Mesendoderm (in vitro differentiated cells): ENCODE results near the gene ACTR6.
"Not testable (repeated sequence)": the region's sequence is repeated elsewhere in the genome, so short reads cannot be mapped to it uniquely, and the experiment has no call there.

ENCODE experiments used
- DNase-seq: peaks from one replicate; pipeline ENCODE4 v3.0.0; 2013
- H2AK5ac ChIP-seq: 2 replicates; pipeline ENCODE4 v1.6.1; 2013; ENCODE audit warnings: low read length, inconsistent platforms
- H2BK120ac ChIP-seq: 2 replicates; pipeline ENCODE4 v1.6.1; 2013; ENCODE audit warnings: low read depth, mild to moderate bottlenecking, low read length, moderate library complexity, mixed read lengths
- H2BK15ac ChIP-seq: replicated peaks from 2 replicates; pipeline ENCODE4 v1.6.1; 2013; ENCODE audit warnings: low read depth, mild to moderate bottlenecking, moderate library complexity
- H2BK5ac ChIP-seq: 2 replicates; pipeline ENCODE4 v1.6.1; 2013; ENCODE audit warnings: low read length, inconsistent platforms
- H3K18ac ChIP-seq: 2 replicates; pipeline ENCODE4 v1.6.1; 2013; ENCODE audit warnings: mild to moderate bottlenecking, low read length, mixed read lengths
- H3K23ac ChIP-seq: one replicate; pipeline ENCODE4 v1.6.1; 2013; ENCODE audit warnings: low read length
- H3K27ac ChIP-seq: 2 replicates; pipeline ENCODE4 v1.5.1; 2013; ENCODE audit warnings: low read depth, mild to moderate bottlenecking, inconsistent platforms, low read length, moderate library complexity
- H3K27me3 ChIP-seq: 2 replicates; pipeline ENCODE4 v1.6.1; 2013; ENCODE audit warnings: low read length, control low read depth, mild to moderate bottlenecking, inconsistent platforms; ENCODE audit not compliant: insufficient read depth, poor library complexity
- H3K36me3 ChIP-seq: 2 replicates; pipeline ENCODE4 v1.6.1; 2013; ENCODE audit warnings: low read length, inconsistent platforms; ENCODE audit not compliant: control insufficient read depth, insufficient read depth
- H3K4ac ChIP-seq: one replicate; pipeline ENCODE4 v1.6.1; 2013; ENCODE audit warnings: low read depth, mild to moderate bottlenecking, low read length, moderate library complexity
- H3K4me1 ChIP-seq: 2 replicates; pipeline ENCODE4 v1.6.1; 2013; ENCODE audit warnings: low read depth, low read length, inconsistent platforms; ENCODE audit not compliant: control insufficient read depth
- H3K4me2 ChIP-seq: 2 replicates; pipeline ENCODE4 v1.6.1; 2013; ENCODE audit warnings: low read length
- H3K4me3 ChIP-seq: 2 replicates; pipeline ENCODE4 v1.5.1; 2013; ENCODE audit warnings: mild to moderate bottlenecking, low read length
- H3K56ac ChIP-seq: one replicate; pipeline ENCODE4 v1.6.1; 2013; ENCODE audit warnings: low read length
- H3K79me1 ChIP-seq: 2 replicates; pipeline ENCODE4 v1.6.1; 2013; ENCODE audit warnings: low read length, inconsistent platforms
- H3K79me2 ChIP-seq: 2 replicates; pipeline ENCODE4 v1.6.1; 2013; ENCODE audit warnings: mild to moderate bottlenecking, low read length; ENCODE audit not compliant: control insufficient read depth, insufficient read depth
- H3K9ac ChIP-seq: 2 replicates; pipeline ENCODE4 v1.6.1; 2013; ENCODE audit warnings: low read length, inconsistent platforms
- H4K5ac ChIP-seq: one replicate; pipeline ENCODE4 v1.6.1; 2013; ENCODE audit warnings: low read length
- H4K8ac ChIP-seq: one replicate; pipeline ENCODE4 v1.6.1; 2013; ENCODE audit warnings: low read depth, mild to moderate bottlenecking, control low read depth, low read length, moderate library complexity
- WGBS: extraction: QIAGEN DNeasy Blood & Tissue Kit; methylation state at CpG from one replicate; pipeline ENCODE4 v1.1.7; 2013; ENCODE audit warnings: low lambda C conversion rate, missing lambda C conversion rate; ENCODE audit not compliant: insufficient coverage; ENCODE audit errors: extremely low coverage; 5-methylcytosine and 5-hydroxymethylcytosine counted together

ACTR6 gene

DNA sequence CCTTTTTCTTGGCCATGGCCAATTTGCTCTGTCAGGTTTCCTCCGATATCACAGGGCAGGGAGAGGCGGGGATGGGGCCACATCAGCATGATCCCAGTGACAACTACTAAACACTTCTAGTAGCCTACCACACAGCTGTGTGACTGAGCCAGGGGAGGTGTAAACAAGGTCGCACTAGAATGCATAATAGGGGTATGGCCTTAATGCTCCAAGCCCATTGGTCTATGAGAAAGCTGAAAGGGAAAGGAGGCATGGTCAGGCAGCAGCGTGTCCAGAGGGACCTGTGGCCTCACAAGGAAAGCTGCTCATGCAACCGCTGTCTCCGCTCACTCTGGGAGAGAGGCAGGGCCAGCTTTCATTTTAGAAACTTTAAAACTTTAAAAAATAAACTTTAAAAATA is 27.5 kb upstream of the ACTR6 start:
- Histone ChIP-seq H3K4me3 (no peak overlapping the region), H3K79me2 (no peaks in the 10 kb centered on the region), H3K27ac (no peak overlapping the region), H3K4ac (no peak overlapping the region), H3K27me3 (no peaks in the 10 kb centered on the region), H3K56ac (no peak overlapping the region), H2BK5ac (no peak overlapping the region), H3K4me1 (no peaks in the 10 kb centered on the region), H2BK120ac (no peak overlapping the region), H2AK5ac (no peak overlapping the region), H4K5ac (no peak overlapping the region), H3K23ac (no peak overlapping the region), H3K36me3 (no peaks in the 10 kb centered on the region), H2BK15ac (no peak overlapping the region), H3K9ac (no peak overlapping the region), H3K18ac (no peak overlapping the region), H3K4me2 (no peak overlapping the region), H4K8ac (no peak overlapping the region), H3K79me1 (no peaks in the 10 kb centered on the region)
- no CpG with 5 or more reads among the region's 6 CpGs for WGBS
- peak; percentile 15 for DNase-seq

DNA sequence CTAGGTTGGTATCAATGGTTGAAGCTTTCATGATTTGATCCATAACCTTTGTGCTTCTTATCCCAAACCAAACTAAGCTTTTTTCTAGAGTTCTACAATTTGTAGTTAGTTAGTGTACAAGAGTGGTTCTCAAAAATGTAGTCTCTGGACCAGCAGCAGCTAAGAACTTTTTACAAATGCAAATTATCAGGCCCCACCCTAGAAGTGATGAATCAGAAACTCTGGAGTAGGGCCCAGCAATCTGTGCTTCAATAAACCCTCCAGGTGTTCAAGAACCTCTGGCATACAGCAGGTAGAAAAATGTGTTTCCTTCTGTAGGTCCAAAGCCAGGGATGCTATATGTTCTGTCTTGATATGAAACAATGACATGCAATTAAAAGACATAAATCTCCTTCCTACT is 26.1 kb upstream of the ACTR6 start:
- Histone ChIP-seq H3K4me3 (no peak overlapping the region), H2AK5ac (no peak overlapping the region), H3K4me2 (no peak overlapping the region), H3K9ac (no peak overlapping the region), H3K4me1 (no peaks in the 10 kb centered on the region), H3K79me1 (no peaks in the 10 kb centered on the region), H3K36me3 (no peaks in the 10 kb centered on the region), H3K79me2 (no peaks in the 10 kb centered on the region), H3K18ac (no peak overlapping the region), H3K27ac (no peak overlapping the region), H3K23ac (no peak overlapping the region), H3K27me3 (no peaks in the 10 kb centered on the region), H3K56ac (no peak overlapping the region), H2BK120ac (no peak overlapping the region), H2BK5ac (no peak overlapping the region), H4K5ac (no peak overlapping the region), H4K8ac (no peak overlapping the region), H3K4ac (no peak overlapping the region), H2BK15ac (no peak overlapping the region)
- no peak for DNase-seq

DNA sequence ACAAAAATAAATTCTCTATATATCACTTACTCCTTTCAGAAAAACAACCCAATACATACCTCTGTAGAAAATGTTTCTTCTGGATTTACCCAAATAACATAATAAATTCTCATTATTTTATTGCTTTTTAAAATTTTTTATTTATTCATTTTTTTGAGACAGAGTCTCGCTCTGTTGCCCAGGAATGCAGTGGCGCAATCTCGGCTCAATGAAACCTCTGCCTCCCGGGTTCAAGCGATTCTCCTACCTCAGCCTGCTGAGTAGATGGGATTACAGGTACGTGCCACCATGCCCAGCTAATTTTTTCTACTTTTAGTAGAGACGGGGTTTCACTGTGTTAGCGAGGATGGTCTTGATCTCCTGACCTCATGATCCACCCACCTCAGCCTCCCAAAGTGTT is 24.1 kb upstream of the ACTR6 start:
- not testable (repeated sequence) for H2BK5ac ChIP-seq, H2AK5ac ChIP-seq, H3K79me2 ChIP-seq, H3K56ac ChIP-seq, H3K4me2 ChIP-seq, H3K79me1 ChIP-seq, H3K4me3 ChIP-seq, H4K5ac ChIP-seq, H3K27me3 ChIP-seq, H3K9ac ChIP-seq, H2BK120ac ChIP-seq, DNase-seq, H3K4me1 ChIP-seq, H3K18ac ChIP-seq, H3K36me3 ChIP-seq, H3K27ac ChIP-seq, H3K4ac ChIP-seq, H4K8ac ChIP-seq, H3K23ac ChIP-seq, H2BK15ac ChIP-seq
- no CpG with 5 or more reads among the region's 8 CpGs for WGBS

DNA sequence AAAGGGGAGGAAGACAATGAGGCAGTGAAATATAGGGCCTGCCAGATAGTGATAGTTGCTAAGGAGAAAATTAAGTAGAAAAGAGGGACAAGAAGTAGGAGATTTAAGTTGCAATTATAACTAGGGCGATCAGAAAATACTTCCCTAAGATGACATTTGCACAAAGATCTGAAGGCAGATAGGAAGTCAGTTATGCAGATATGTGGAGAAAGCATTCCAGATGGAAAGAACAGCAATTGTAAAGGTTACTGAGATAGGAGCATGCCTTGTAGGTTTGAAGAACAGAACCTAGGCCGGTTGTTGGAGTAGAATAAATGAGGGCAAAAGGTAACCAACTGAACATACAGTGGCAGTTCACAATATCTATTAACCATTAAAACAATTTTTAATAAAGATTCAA is 21.4 kb upstream of the ACTR6 start:
- Histone ChIP-seq H4K5ac (no peak overlapping the region), H2BK15ac (no peak overlapping the region), H3K4me1 (no peaks in the 10 kb centered on the region), H3K56ac (no peak overlapping the region), H3K9ac (no peak overlapping the region), H3K79me1 (no peaks in the 10 kb centered on the region), H4K8ac (no peak overlapping the region), H2AK5ac (no peak overlapping the region), H3K18ac (no peak overlapping the region), H2BK120ac (no peak overlapping the region), H3K27ac (no peak overlapping the region), H3K23ac (no peak overlapping the region), H3K4me2 (no peak overlapping the region), H3K4me3 (no peak overlapping the region), H3K36me3 (no peaks in the 10 kb centered on the region), H3K27me3 (no peaks in the 10 kb centered on the region), H3K79me2 (no peaks in the 10 kb centered on the region), H3K4ac (no peak overlapping the region), H2BK5ac (no peak overlapping the region)
- no CpG with 5 or more reads among the region's 2 CpGs for WGBS
- DNase-seq: no peak

DNA sequence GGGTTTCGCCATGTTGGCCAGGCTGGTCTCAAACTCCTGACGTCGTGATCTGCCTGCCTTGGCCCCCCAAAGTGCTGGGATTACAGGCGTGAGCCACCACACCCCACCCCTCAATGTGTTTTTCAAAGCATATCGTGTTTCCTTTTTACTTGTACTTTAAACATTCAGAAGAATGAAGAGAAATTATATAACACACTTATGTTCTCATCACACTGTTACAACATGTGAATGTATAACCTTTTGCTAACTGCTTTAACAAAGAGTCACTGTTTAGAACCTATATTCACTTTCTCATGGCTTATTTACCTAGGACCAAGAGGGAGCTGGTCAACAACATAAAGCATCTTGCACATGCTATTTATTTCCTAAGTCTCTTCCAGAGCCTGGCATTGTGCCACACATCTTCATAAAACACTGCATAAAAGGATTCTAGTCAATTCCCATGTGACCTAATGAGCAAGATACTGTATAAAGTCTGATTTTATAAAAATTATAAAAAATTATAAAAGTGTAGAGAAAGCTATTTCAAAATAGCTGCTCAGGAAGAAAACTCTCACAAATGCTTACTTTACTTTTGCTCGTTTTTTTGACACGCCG is 16.0 kb upstream of the ACTR6 start:
- no peak overlapping the region for H3K9ac ChIP-seq
- H3K36me3 ChIP-seq: no peaks in the 10 kb centered on the region
- no peaks in the 10 kb centered on the region for H3K79me1 ChIP-seq
- no peak for DNase-seq
- H2BK15ac ChIP-seq: no peak overlapping the region
- H3K27me3 ChIP-seq: no peaks in the 10 kb centered on the region
- no peak overlapping the region for H4K8ac ChIP-seq
- H3K56ac ChIP-seq: no peak overlapping the region
- H4K5ac ChIP-seq: no peak overlapping the region
- no peak overlapping the region for H3K4me3 ChIP-seq
- H2BK5ac ChIP-seq: no peak overlapping the region
- H2BK120ac ChIP-seq: no peak overlapping the region
- no peak overlapping the region for H3K23ac ChIP-seq
- H3K4me1 ChIP-seq: no peaks in the 10 kb centered on the region
- no peak overlapping the region for H3K4ac ChIP-seq
- H3K4me2 ChIP-seq: no peak overlapping the region
- no peak overlapping the region for H3K18ac ChIP-seq
- no peaks in the 10 kb centered on the region for H3K79me2 ChIP-seq
- H3K27ac ChIP-seq: no peak overlapping the region
- no CpG with 5 or more reads among the region's 8 CpGs for WGBS
- no peak overlapping the region for H2AK5ac ChIP-seq

DNA sequence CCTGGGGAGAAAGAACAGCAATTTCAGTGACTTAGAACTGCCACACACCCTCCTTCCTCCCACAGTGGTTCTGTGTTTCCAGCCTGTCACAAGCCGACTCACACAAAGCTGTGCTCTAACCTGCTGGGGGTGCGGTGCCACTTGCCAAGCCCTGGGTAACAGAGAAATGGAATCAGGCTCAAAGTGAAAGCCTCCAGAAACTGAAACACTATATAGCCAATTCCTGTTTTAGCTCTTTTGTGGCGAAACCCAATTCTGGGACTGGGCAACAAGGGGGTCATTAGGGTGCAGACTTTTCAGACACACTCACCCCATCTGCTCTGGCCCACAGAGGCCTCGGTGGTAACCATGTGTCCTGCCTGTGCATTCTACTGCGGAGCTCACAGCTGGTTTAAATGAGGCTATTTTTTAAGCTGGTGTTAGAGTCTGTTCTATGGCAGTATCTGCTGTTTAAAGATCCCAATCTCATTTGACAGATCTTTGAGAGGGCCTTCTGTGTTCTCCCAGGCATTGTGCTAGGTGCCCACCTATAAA is 15.2 kb upstream of the ACTR6 start:
- Histone ChIP-seq H2BK120ac (no peak overlapping the region), H3K79me2 (no peaks in the 10 kb centered on the region), H4K5ac (no peak overlapping the region), H3K27me3 (no peaks in the 10 kb centered on the region), H2AK5ac (no peak overlapping the region), H3K56ac (no peak overlapping the region), H3K4me3 (no peak overlapping the region), H3K4ac (no peak overlapping the region), H3K27ac (no peak overlapping the region), H3K9ac (no peak overlapping the region), H3K4me2 (no peak overlapping the region), H2BK5ac (no peak overlapping the region), H3K4me1 (no peaks in the 10 kb centered on the region), H3K79me1 (no peaks in the 10 kb centered on the region), H3K36me3 (no peaks in the 10 kb centered on the region), H4K8ac (no peak overlapping the region), H3K23ac (no peak overlapping the region), H2BK15ac (no peak overlapping the region), H3K18ac (no peak overlapping the region)
- no CpG with 5 or more reads among the region's 5 CpGs for WGBS
- no peak for DNase-seq
